Measurements from ENCODE around the gene FHAD1.

The FHAD1 gene

GRCh38 chr1:15315815-15316214 is 68.8 kb downstream of the FHAD1 start:
- TF ChIP-seq CTCF (IDR thresholded peaks at IDR 0.05; ENCODE audit: low read depth, low read length), result no peak
- in situ Hi-C loops (cut with HindIII; ENCODE audit: low sequenced_read_pairs), result no loop called here
- DNase-seq (ENCODE audit: low read depth, low spot score), result no peak
- H3K4me3 ChIP-seq (ENCODE audit: low read depth, low read length), result no peak overlapping the region

- DNase-seq (ENCODE audit: low read depth, low spot score), result no peak
- no peak for TF ChIP-seq CTCF (IDR thresholded peaks at IDR 0.05; ENCODE audit: low read depth, low read length)
- no peak overlapping the region for H3K4me3 ChIP-seq (ENCODE audit: low read depth, low read length)
- in situ Hi-C loops (cut with HindIII; ENCODE audit: low sequenced_read_pairs), result no loop called here
Measured at GRCh38 chr1:15316510-15316909, 69.5 kb downstream of the FHAD1 start.

GRCh38 chr1:15320267-15320666 is 73.2 kb downstream of the FHAD1 start:
- H3K4me3 ChIP-seq (ENCODE audit: low read depth, low read length), result no peak overlapping the region
- TF ChIP-seq CTCF (IDR thresholded peaks at IDR 0.05; ENCODE audit: low read depth, low read length), result no peak
- in situ Hi-C loops (cut with HindIII; ENCODE audit: low sequenced_read_pairs), result loop anchor here (10.0 kb wide), 1 partner anchor 95 kb away; no protein-coding TSS in a partner anchor
- DNase-seq (ENCODE audit: low read depth, low spot score), result no peak

- no peak for TF ChIP-seq CTCF (IDR thresholded peaks at IDR 0.05; ENCODE audit: low read depth, low read length)
- DNase-seq (ENCODE audit: low read depth, low spot score), result no peak
- H3K4me3 ChIP-seq (ENCODE audit: low read depth, low read length), result no peak overlapping the region
- in situ Hi-C loops (cut with HindIII; ENCODE audit: low sequenced_read_pairs), result loop anchor here (10.0 kb wide), 1 partner anchor 93 kb away; no protein-coding TSS in a partner anchor
Measured at GRCh38 chr1:15321601-15322000, 74.6 kb downstream of the FHAD1 start.

GRCh38 chr1:15322648-15323350 is 75.8 kb downstream of the FHAD1 start:
- in situ Hi-C loops (cut with HindIII; ENCODE audit: low sequenced_read_pairs), result loop anchor here (10.0 kb wide), 1 partner anchor 92 kb away; no protein-coding TSS in a partner anchor
- H3K4me3 ChIP-seq (ENCODE audit: low read depth, low read length), result no peak overlapping the region
- TF ChIP-seq CTCF (IDR thresholded peaks at IDR 0.05; ENCODE audit: low read depth, low read length), result no peak
- no peak for DNase-seq (ENCODE audit: low read depth, low spot score)

- H3K4me3 ChIP-seq (ENCODE audit: low read depth, low read length), result no peak overlapping the region
- TF ChIP-seq CTCF (IDR thresholded peaks at IDR 0.05; ENCODE audit: low read depth, low read length), result peak; percentile 96
- in situ Hi-C loops (cut with HindIII; ENCODE audit: low sequenced_read_pairs), result loop anchor here (10.0 kb wide), 1 partner anchor 91 kb away; no protein-coding TSS in a partner anchor
- peak; percentile 82 for DNase-seq (ENCODE audit: low read depth, low spot score)
Measured at GRCh38 chr1:15323351-15323988, 76.4 kb downstream of the FHAD1 start.
